H1 (cell line): ENCODE data around the gene SPATS2L. TPM values are rescaled to one million over a fixed set of nuclear protein-coding genes. Genes with fewer than 3 reads are reported as not detected.

Source experiments
- CTCF ChIA-PET: fragments of 300-600 bp; sonication (Branson Sonifier 250); formaldehyde crosslinking; loops from one replicate; lab custom pipeline; 2021; ENCODE audit not compliant: partially characterized antibody; lab: Charles Lee
- POLR2A ChIA-PET: fragments of 300-600 bp; sonication (Branson Sonifier 250); formaldehyde crosslinking; loops from one replicate; lab custom pipeline; 2021; ENCODE audit warnings: inconsistent platforms; ENCODE audit not compliant: partially characterized antibody; lab: Charles Lee
- DNase-seq, 2 experiments: peaks; one replicate each; pipeline versions ENCODE4 v3.0.0 to v3.0.0-alpha.2; 2010 to 2022; ENCODE audit warnings: low spot score in 2 of 2, low read depth in 1 of 2, mixed read lengths in 1 of 2
- FAIRE-seq: peaks from 2 replicates; lab custom pipeline; 2011; peaks lifted over from hg19 to GRCh38; lab: Jason Lieb, UNC
- H2AFZ ChIP-seq: 2 replicates; pipeline ENCODE4 v1.8.1; 2012; ENCODE audit warnings: low read length, inconsistent platforms
- H2AK5ac ChIP-seq: 2 replicates; pipeline ENCODE4 v1.6.1; 2013; ENCODE audit warnings: low read depth, low read length
- H2BK120ac ChIP-seq: replicated peaks from 2 replicates; pipeline ENCODE3; 2013; ENCODE audit warnings: low read depth, low read length, inconsistent platforms
- H2BK12ac ChIP-seq: 2 replicates; pipeline ENCODE4 v1.6.1; 2013; ENCODE audit warnings: low read depth, low read length
- H2BK15ac ChIP-seq: 2 replicates; pipeline ENCODE4 v1.6.1; 2013; ENCODE audit warnings: low read length
- H2BK20ac ChIP-seq: 2 replicates; pipeline ENCODE4 v1.6.1; 2013; ENCODE audit warnings: low read length
- H2BK5ac ChIP-seq: 2 replicates; pipeline ENCODE4 v1.6.1; 2013; ENCODE audit warnings: low read depth, low read length
- H3K14ac ChIP-seq: 2 replicates; pipeline ENCODE4 v1.6.1; 2013; ENCODE audit warnings: inconsistent platforms; ENCODE audit not compliant: insufficient read length
- H3K18ac ChIP-seq: 2 replicates; pipeline ENCODE4 v1.6.1; 2013; ENCODE audit warnings: low read length; ENCODE audit errors: extremely low read depth
- H3K23ac ChIP-seq: 2 replicates; pipeline ENCODE4 v1.6.1; 2013; ENCODE audit warnings: inconsistent platforms; ENCODE audit not compliant: insufficient read length
- H3K23me2 ChIP-seq: 2 replicates; pipeline ENCODE4 v1.6.1; 2013; ENCODE audit warnings: low read depth, low read length
- H3K27ac ChIP-seq: 2 replicates; pipeline ENCODE4 v1.6.1; 2011; ENCODE audit warnings: low read depth, low read length, inconsistent platforms
- H3K27me3 ChIP-seq, 4 experiments: replicated peaks in 1 of 4; 1 replicate in 1 of 4; 2 replicates in 3 of 4; pipeline versions ENCODE4 v1.6.1 to v1.8.1; 2011 to 2013; ENCODE audit warnings: low read length in 3 of 4, mild to moderate bottlenecking in 3 of 4, inconsistent platforms in 2 of 4, mixed read lengths in 2 of 4, moderate library complexity in 1 of 4; ENCODE audit not compliant: control insufficient read depth in 3 of 4, insufficient read depth in 3 of 4; ENCODE audit errors: extremely low read depth in 1 of 4
- H3K36me3 ChIP-seq, 4 experiments: 2 replicates each; pipeline versions ENCODE4 v1.6.1 to v1.8.1; 2011 to 2013; ENCODE audit warnings: mild to moderate bottlenecking in 4 of 4, low read length in 3 of 4, moderate library complexity in 2 of 4, control low read depth in 1 of 4, inconsistent platforms in 1 of 4; ENCODE audit not compliant: insufficient read depth in 4 of 4, control insufficient read depth in 2 of 4
- H3K4ac ChIP-seq: replicated peaks from 2 replicates; pipeline ENCODE3; 2013; ENCODE audit warnings: low read length, low read depth, mixed read lengths, inconsistent platforms; ENCODE audit not compliant: insufficient read length
- H3K4me1 ChIP-seq, 4 experiments: replicated peaks in 1 of 4; 1 replicate in 1 of 4; 2 replicates in 3 of 4; pipeline versions ENCODE4 v1.6.1 to v1.8.1; 2011 to 2013; ENCODE audit warnings: low read length in 3 of 4, inconsistent platforms in 2 of 4, mixed read lengths in 1 of 4; ENCODE audit not compliant: insufficient read depth in 4 of 4, control insufficient read depth in 3 of 4
- H3K4me2 ChIP-seq, 2 experiments: 2 replicates each; pipeline versions ENCODE4 v1.6.1 to v1.8.1; 2011 to 2013; ENCODE audit warnings: low read depth in 2 of 2, low read length in 2 of 2, control low read depth in 1 of 2, inconsistent platforms in 1 of 2, mild to moderate bottlenecking in 1 of 2; ENCODE audit not compliant: insufficient read depth in 1 of 2
- H3K4me3 ChIP-seq, 4 experiments: fragments of 200-600, 300-600 bp in 1 of 4; sonication (generic), shearing (Covaris generic), sonication (Bioruptor Twin) in 1 of 4; 2 replicates each; pipeline versions ENCODE4 v1.5.1 to v1.8.1; 2011 to 2016; ENCODE audit warnings: low read length in 4 of 4, low read depth in 3 of 4, control low read depth in 2 of 4, inconsistent platforms in 2 of 4, mild to moderate bottlenecking in 2 of 4, mixed read lengths in 1 of 4, moderate library complexity in 1 of 4; ENCODE audit not compliant: insufficient read depth in 2 of 4; ENCODE audit errors: extremely low read depth in 1 of 4
- H3K56ac ChIP-seq: replicated peaks from 2 replicates; pipeline ENCODE3; 2013; ENCODE audit warnings: low read depth, mild to moderate bottlenecking, mixed read lengths, low read length, inconsistent platforms; ENCODE audit not compliant: insufficient read length
- H3K79me1 ChIP-seq: 2 replicates; pipeline ENCODE4 v1.6.1; 2013; ENCODE audit warnings: low read depth, low read length, control low read depth
- H3K79me2 ChIP-seq, 2 experiments: 2 replicates each; pipeline versions ENCODE4 v1.6.1 to v1.8.1; 2012 to 2013; ENCODE audit warnings: low read length in 2 of 2, mild to moderate bottlenecking in 2 of 2, inconsistent platforms in 1 of 2; ENCODE audit not compliant: insufficient read depth in 2 of 2, control insufficient read depth in 1 of 2
- H3K9ac ChIP-seq, 4 experiments: replicated peaks in 1 of 4; 1 replicate in 1 of 4; 2 replicates in 3 of 4; pipeline versions ENCODE4 v1.6.1 to v1.8.1; 2011 to 2013; ENCODE audit warnings: low read depth in 3 of 4, low read length in 3 of 4, control low read depth in 2 of 4, mild to moderate bottlenecking in 2 of 4, moderate library complexity in 2 of 4, inconsistent platforms in 1 of 4; ENCODE audit errors: extremely low read depth in 1 of 4
- H3K9me3 ChIP-seq, 2 experiments: 2 replicates each; pipeline versions ENCODE4 v1.6.1 to v1.8.1; 2012 to 2013; ENCODE audit warnings: mild to moderate bottlenecking in 2 of 2, moderate library complexity in 2 of 2, control low read depth in 1 of 2, inconsistent platforms in 1 of 2, low read depth in 1 of 2, low read length in 1 of 2, mixed read lengths in 1 of 2; ENCODE audit not compliant: insufficient read depth in 2 of 2
- H4K20me1 ChIP-seq, 2 experiments: replicated peaks in 1 of 2; 2 replicates each; pipeline versions ENCODE3 to v1.8.1; 2011 to 2013; ENCODE audit warnings: inconsistent platforms in 2 of 2, low read length in 2 of 2, mild to moderate bottlenecking in 1 of 2; ENCODE audit not compliant: insufficient read depth in 2 of 2, control insufficient read depth in 1 of 2
- H4K5ac ChIP-seq: 2 replicates; pipeline ENCODE4 v1.6.1; 2013; ENCODE audit warnings: low read length, low read depth, mixed read lengths, inconsistent platforms; ENCODE audit not compliant: insufficient read length
- H4K8ac ChIP-seq: 2 replicates; pipeline ENCODE4 v1.8.0; 2013; ENCODE audit warnings: mild to moderate bottlenecking, moderate library complexity, low read length, inconsistent platforms; ENCODE audit not compliant: insufficient read depth; ENCODE audit errors: extremely low read depth
- H4K91ac ChIP-seq: replicated peaks from 2 replicates; pipeline ENCODE3; 2013; ENCODE audit warnings: low read length, mixed read lengths, inconsistent platforms; ENCODE audit not compliant: insufficient read length
- ASH2L ChIP-seq: fragments of 200-600, 300-600 bp; sonication (generic); IDR thresholded peaks from one replicate; pipeline ENCODE4 v1.7.1; 2017; ENCODE audit warnings: low read length
- BACH1 ChIP-seq: IDR thresholded peaks from 2 replicates; pipeline ENCODE4 v1.6.1; 2012; ENCODE audit warnings: low read length, improper control_type of control experiment
- CEBPB ChIP-seq: IDR thresholded peaks from 2 replicates; pipeline ENCODE4 v1.6.1; 2012; ENCODE audit warnings: low read depth, low read length
- EP300 ChIP-seq, 2 experiments: IDR thresholded peaks; 1 replicate in 1 of 2; 2 replicates in 1 of 2; pipeline ENCODE4 v1.6.1; 2011 to 2012; ENCODE audit warnings: low read depth in 2 of 2, low read length in 2 of 2, mild to moderate bottlenecking in 2 of 2, borderline replicate concordance in 1 of 2, inconsistent platforms in 1 of 2, moderate library complexity in 1 of 2
- FOSL1 ChIP-seq: IDR thresholded peaks from 2 replicates; pipeline ENCODE4 v1.6.1; 2011; ENCODE audit warnings: mild to moderate bottlenecking, low read depth, low read length, moderate library complexity; ENCODE audit not compliant: insufficient read depth
- MAFK ChIP-seq: IDR thresholded peaks from 2 replicates; pipeline ENCODE4 v1.6.1; 2012; ENCODE audit warnings: low read depth, mild to moderate bottlenecking, improper control_type of control experiment, low read length
- RBBP5 ChIP-seq: IDR thresholded peaks from 2 replicates; pipeline ENCODE4 v1.7.1; 2012; ENCODE audit warnings: low read depth, mild to moderate bottlenecking, inconsistent platforms, low read length, moderate library complexity, borderline replicate concordance
- RNF2 ChIP-seq: fragments of 200-900, 300-1000 bp; sonication (generic); IDR thresholded peaks from 2 replicates; pipeline ENCODE4 v1.7.1; 2016; ENCODE audit warnings: borderline replicate concordance, low read depth, mild to moderate bottlenecking, antibody characterized with exemption, low read length; ENCODE audit not compliant: poor library complexity, severe bottlenecking; ENCODE audit errors: missing control alignments
- SP1 ChIP-seq: IDR thresholded peaks from 2 replicates; pipeline ENCODE4 v1.6.1; 2011; ENCODE audit warnings: low read depth, low read length
- TBP ChIP-seq: IDR thresholded peaks from 2 replicates; pipeline ENCODE4 v1.6.1; 2011; ENCODE audit warnings: low read depth, low read length, improper control_type of control experiment
- WGBS, 2 experiments: shearing (Covaris generic) in 1 of 2; methylation state at CpG; one replicate each; pipeline versions ENCODE4 v1.1.6 to v1.1.7; 2013 to 2015; ENCODE audit warnings: low lambda C conversion rate in 2 of 2, mixed read lengths in 2 of 2, inconsistent platforms in 1 of 2, low coverage in 1 of 2, missing lambda C conversion rate in 1 of 2; ENCODE audit not compliant: insufficient replicate concordance in 2 of 2, insufficient coverage in 1 of 2, insufficient read length in 1 of 2; ENCODE audit errors: extremely low coverage in 1 of 2, missing lambda C conversion rate in 1 of 2; 5-methylcytosine and 5-hydroxymethylcytosine counted together
- polyA plus RNA-seq, 7 experiments: library from polyadenylated mRNA; depleted of rRNA in 3 of 7; stranded (reverse) in 5 of 7; unstranded in 2 of 7; fragments of >200 nt in 5 of 7; fragments of 200-250 nt in 2 of 7; gene quantifications; 1 replicate in 5 of 7; 2 replicates in 1 of 7; 4 replicates in 1 of 7; pipeline versions ENCODE4 v1.2.1 to v1.2.3, GENCODE V29; 2011 to 2013; ENCODE audit warnings: missing spikeins in 2 of 7, mixed read lengths in 2 of 7
- total RNA-seq: library from RNA; stranded (reverse); fragmentation: NEBNext Ultra II Directional; extraction: Animal tissue kit (Norgen Biotek cat#: 25700); gene quantifications from 2 replicates; pipeline ENCODE4 v1.2.1, GENCODE V29; 2021
- TF ChIP-seq, protein P1 (sequence below): IDR thresholded peaks from 2 replicates; pipeline ENCODE4 v1.6.1; 2011; ENCODE audit warnings: low read depth, mild to moderate bottlenecking, low read length; ENCODE audit not compliant: insufficient read depth
- TF ChIP-seq, protein P2 (sequence below): IDR thresholded peaks from 2 replicates; pipeline ENCODE4 v1.6.1; 2012; ENCODE audit warnings: inconsistent platforms

Gene SPATS2L
- total and polyA plus RNA-seq, 2 of the 8 experiments (the other 6 are each of a cell fraction or from before 2014, with no cell fraction given) = 67.3 to 189 TPM

DNA sequence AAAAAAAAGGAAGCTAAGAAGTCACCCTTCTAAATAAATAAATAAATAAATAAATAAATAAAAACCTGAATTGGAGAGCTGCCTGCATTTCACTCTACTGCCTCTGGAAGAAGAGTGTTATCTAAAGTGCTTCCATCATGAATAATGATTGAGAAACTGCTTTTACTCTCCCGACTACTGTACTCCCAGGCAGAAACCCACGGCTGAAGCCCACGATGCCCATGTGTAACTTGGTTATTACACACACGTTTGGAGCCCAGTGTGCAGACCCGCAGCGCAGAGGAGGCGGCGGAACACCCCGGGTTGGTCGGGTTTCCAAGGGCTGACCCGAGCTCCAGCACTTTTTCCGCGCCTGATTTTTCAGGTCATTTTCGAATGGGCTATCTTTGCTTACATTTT is 697 bp upstream of the SPATS2L start:
- H3K14ac ChIP-seq = no peak overlapping the region
- H2BK12ac ChIP-seq = peak overlapping the region; percentile 3; the same call in 1 of the 2 replicates
- H4K5ac ChIP-seq = peak overlapping the region; percentile 77
- no peak overlapping the region for H2AK5ac ChIP-seq
- H2BK120ac ChIP-seq = peak overlapping the region; percentile 50
- H3K9me3 ChIP-seq = no peaks in the 10 kb centered on the region
- ChIA-PET CTCF (interaction anchor here (0.7 to 1.9 kb wide), 9 partner anchors 10 to 320 kb away, joined by 3 to 7 read pairs (median 4); no protein-coding TSS in a partner anchor), POLR2A (interaction anchor here (0.6 to 1.9 kb wide), 19 partner anchors 10 to 251 kb away, joined by 3 to 6 read pairs (median 3); no protein-coding TSS in a partner anchor)
- H2BK20ac ChIP-seq = no peak overlapping the region
- peak overlapping the region; percentile 28 for H3K4ac ChIP-seq
- peak overlapping the region; percentile 60 to 95 (median 81) for H3K9ac ChIP-seq
- H4K8ac ChIP-seq = peak overlapping the region; percentile 90; the same call in 1 of the 2 replicates
- H3K56ac ChIP-seq = peak overlapping the region; percentile 65
- no peak for FAIRE-seq
- no peak overlapping the region for H2BK15ac ChIP-seq
- 0 out of 2 replicates have a peak overlapping the region, but pooled peaks have one; percentile 77 for H2AFZ ChIP-seq
- peak overlapping the region; percentile 95 to 98 for H3K4me2 ChIP-seq
- no peaks in the 10 kb centered on the region for H4K20me1 ChIP-seq
- H3K36me3 ChIP-seq = no peaks in the 10 kb centered on the region
- H2BK5ac ChIP-seq = peak overlapping the region; percentile 92; the same call in 1 of the 2 replicates
- peak in 1 of 2 experiments; percentile 62 for DNase-seq
- H3K18ac ChIP-seq = peak overlapping the region; percentile 92
- no peak overlapping the region for H3K23ac ChIP-seq
- peaks cover 25 to 57% of the 10 kb centered on the region in 2 experiments for H3K79me2 ChIP-seq
- peak overlapping the region; percentile 73 to 87 (median 78) for H3K4me3 ChIP-seq
- H3K27me3 ChIP-seq = no peaks in the 10 kb centered on the region
- peaks cover 2 to 14% (median 9%) of the 10 kb centered on the region in 4 experiments; a peak in 6 of 7 replicates for H3K4me1 ChIP-seq
- peak overlapping the region; percentile 81; the same call in 1 of the 2 replicates for H3K27ac ChIP-seq
- H3K79me1 ChIP-seq = no peaks in the 10 kb centered on the region; the same call in 1 of the 2 replicates
- WGBS, 2 experiments = 5% methylated on average over 14 of the region's 14 CpGs; no CpG with 5 or more reads in 1 of the 2 experiments
- peak overlapping the region; percentile 61 for H4K91ac ChIP-seq
- H3K23me2 ChIP-seq = peaks cover 9% of the 10 kb centered on the region
- TF ChIP-seq, protein P1, sequence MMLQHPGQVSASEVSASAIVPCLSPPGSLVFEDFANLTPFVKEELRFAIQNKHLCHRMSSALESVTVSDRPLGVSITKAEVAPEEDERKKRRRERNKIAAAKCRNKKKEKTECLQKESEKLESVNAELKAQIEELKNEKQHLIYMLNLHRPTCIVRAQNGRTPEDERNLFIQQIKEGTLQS = no peak
- TF ChIP-seq MAFK = no peak
- TF ChIP-seq FOSL1 = no peak
- TF ChIP-seq CEBPB = no peak
- TF ChIP-seq, protein P2, sequence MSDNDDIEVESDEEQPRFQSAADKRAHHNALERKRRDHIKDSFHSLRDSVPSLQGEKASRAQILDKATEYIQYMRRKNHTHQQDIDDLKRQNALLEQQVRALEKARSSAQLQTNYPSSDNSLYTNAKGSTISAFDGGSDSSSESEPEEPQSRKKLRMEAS = no peak
- TF ChIP-seq SP1 = no peak
- no peak for TF ChIP-seq RBBP5
- no peak for TF ChIP-seq BACH1
- TF ChIP-seq ASH2L = no peak
- TF ChIP-seq EP300 (IDR thresholded peaks at IDR 0.05; ENCODE audit: borderline replicate concordance in 1 of 2, low read depth in 2 of 2, low read length in 2 of 2) = no peak
- TF ChIP-seq RNF2 = no peak
- no peak for TF ChIP-seq TBP
